MCF 10A (cell line): ENCODE results near the gene RGPD8. TPM values are rescaled to one million over a fixed set of nuclear protein-coding genes. Genes with fewer than 3 reads are reported as not detected.

ENCODE experiments used
- BruUV-seq: library from RNA; stranded (reverse); fragments of 400-500 nt; replicated peaks from 2 replicates; lab custom pipeline; 2021; lab: Mats Ljungman, UMichigan
- CTCF ChIA-PET: fragments of 300-600 bp; sonication (Branson Sonifier 250); formaldehyde crosslinking; extraction: SDS; loops from one replicate; lab custom pipeline; 2021; ENCODE audit warnings: antibody characterized with exemption, inconsistent platforms; lab: Yijun Ruan, JAX
- POLR2A ChIA-PET: fragments of 300-600, 350-650 bp; sonication (Branson Sonifier 250); formaldehyde crosslinking; extraction: SDS; loops from one replicate; lab custom pipeline; 2020; ENCODE audit warnings: antibody characterized with exemption, inconsistent platforms; lab: Yijun Ruan, JAX
- DNase-seq: peaks from one replicate; pipeline ENCODE4 v3.0.0-alpha.2; 2018; ENCODE audit not compliant: unreplicated experiment
- H3K27ac Mint-ChIP-seq: one replicate; pipeline ENCODE4 v1.8.0; 2022; ENCODE audit warnings: mild to moderate bottlenecking, low read depth, mixed read lengths; ENCODE audit not compliant: unreplicated experiment
- H3K27me3 Mint-ChIP-seq: one replicate; pipeline ENCODE4 v1.8.0; 2022; ENCODE audit warnings: mixed read lengths; ENCODE audit not compliant: insufficient read depth, unreplicated experiment
- H3K36me3 Mint-ChIP-seq: one replicate; pipeline ENCODE4 v1.8.0; 2022; ENCODE audit warnings: mild to moderate bottlenecking, moderate library complexity, mixed read lengths; ENCODE audit not compliant: insufficient read depth, unreplicated experiment
- H3K4me1 Mint-ChIP-seq: one replicate; pipeline ENCODE4 v1.8.0; 2022; ENCODE audit warnings: mixed read lengths; ENCODE audit not compliant: insufficient read depth, unreplicated experiment
- H3K4me3 Mint-ChIP-seq: one replicate; pipeline ENCODE4 v1.8.0; 2022; ENCODE audit warnings: mild to moderate bottlenecking, moderate library complexity, mixed read lengths; ENCODE audit not compliant: unreplicated experiment
- H3K9me3 Mint-ChIP-seq: one replicate; pipeline ENCODE4 v1.8.0; 2022; ENCODE audit warnings: mixed read lengths; ENCODE audit not compliant: unreplicated experiment
- intact Hi-C: fragments of 100-400 bp; cut with micrococcal nuclease; formaldehyde crosslinking; loops from 2 replicates; pipeline ENCODE4 v1.14.1; 2022
- total RNA-seq: library from RNA; stranded (reverse); gene quantifications from 2 replicates; pipeline ENCODE4 v1.2.3, GENCODE V29; 2022
- TF ChIP-seq, protein P1 (sequence below): fragments of 200-600 bp; IDR thresholded peaks from one replicate; pipeline ENCODE4 v1.8.0; 2022; ENCODE audit warnings: antibody characterized with exemption, mild to moderate bottlenecking; ENCODE audit not compliant: unreplicated experiment

Gene RGPD8
- total RNA-seq, 1 experiment from 2014 or later, result 13.9 TPM

- Mint-ChIP-seq H3K4me3 (no peak overlapping the region), H3K4me1 (no peaks in the 10 kb centered on the region), H3K9me3 (no peaks in the 10 kb centered on the region), H3K27me3 (no peaks in the 10 kb centered on the region), H3K27ac (no peak overlapping the region), H3K36me3 (no peaks in the 10 kb centered on the region)
- TF ChIP-seq, protein P1, sequence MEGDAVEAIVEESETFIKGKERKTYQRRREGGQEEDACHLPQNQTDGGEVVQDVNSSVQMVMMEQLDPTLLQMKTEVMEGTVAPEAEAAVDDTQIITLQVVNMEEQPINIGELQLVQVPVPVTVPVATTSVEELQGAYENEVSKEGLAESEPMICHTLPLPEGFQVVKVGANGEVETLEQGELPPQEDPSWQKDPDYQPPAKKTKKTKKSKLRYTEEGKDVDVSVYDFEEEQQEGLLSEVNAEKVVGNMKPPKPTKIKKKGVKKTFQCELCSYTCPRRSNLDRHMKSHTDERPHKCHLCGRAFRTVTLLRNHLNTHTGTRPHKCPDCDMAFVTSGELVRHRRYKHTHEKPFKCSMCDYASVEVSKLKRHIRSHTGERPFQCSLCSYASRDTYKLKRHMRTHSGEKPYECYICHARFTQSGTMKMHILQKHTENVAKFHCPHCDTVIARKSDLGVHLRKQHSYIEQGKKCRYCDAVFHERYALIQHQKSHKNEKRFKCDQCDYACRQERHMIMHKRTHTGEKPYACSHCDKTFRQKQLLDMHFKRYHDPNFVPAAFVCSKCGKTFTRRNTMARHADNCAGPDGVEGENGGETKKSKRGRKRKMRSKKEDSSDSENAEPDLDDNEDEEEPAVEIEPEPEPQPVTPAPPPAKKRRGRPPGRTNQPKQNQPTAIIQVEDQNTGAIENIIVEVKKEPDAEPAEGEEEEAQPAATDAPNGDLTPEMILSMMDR, result no peak
- DNase-seq, result no peak
- ChIA-PET POLR2A (no interaction called here), CTCF (interaction anchor here (0.6 to 1.6 kb wide), 2 partner anchors 8 to 15 kb away, joined by 3 to 4 read pairs; no protein-coding TSS in a partner anchor)
- intact Hi-C loops, result no loop called here
- no TSS peak for BruUV-seq
Observed at GRCh38 chr2:112343827-112344585, 89.4 kb downstream of the RGPD8 start.

DNA sequence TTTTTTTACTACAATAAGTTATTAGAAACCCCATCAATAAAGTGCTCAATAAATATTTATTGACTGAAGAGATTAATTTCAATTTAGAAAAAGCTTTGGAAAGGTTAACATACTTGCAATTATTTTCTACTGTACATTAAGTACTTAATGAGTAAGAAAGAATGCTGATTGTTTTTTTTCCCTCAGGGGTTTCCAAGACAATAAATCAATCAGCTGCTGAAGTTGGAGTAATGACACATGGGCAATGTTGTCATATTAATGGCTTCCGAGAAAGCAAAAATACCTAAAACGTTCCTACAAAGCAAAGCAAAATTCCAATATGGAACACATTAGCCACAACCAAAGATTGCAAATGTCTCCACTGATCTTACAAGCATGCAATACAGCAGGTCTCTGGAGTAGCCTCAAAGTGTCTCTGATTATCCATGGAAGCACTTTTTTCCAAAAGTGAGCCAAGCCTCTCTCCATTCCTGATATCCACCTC lies 91.3 kb downstream of the RGPD8 start:
- Mint-ChIP-seq H3K27me3 (no peaks in the 10 kb centered on the region), H3K9me3 (no peaks in the 10 kb centered on the region), H3K4me1 (no peaks in the 10 kb centered on the region), H3K27ac (no peak overlapping the region), H3K36me3 (no peaks in the 10 kb centered on the region), H3K4me3 (no peak overlapping the region)
- no TSS peak for BruUV-seq
- intact Hi-C loops, result no loop called here
- ChIA-PET POLR2A (interaction anchor here (0.7 kb wide), 1 partner anchor 67 kb away, joined by 3 read pairs; no protein-coding TSS in a partner anchor), CTCF (interaction anchor here (0.7 kb wide), 2 partner anchors 29 to 79 kb away, joined by 3 read pairs; no protein-coding TSS in a partner anchor)
- TF ChIP-seq, protein P1, result no peak
- DNase-seq, result no peak

GRCh38 chr2:112340475-112341267 lies 92.8 kb downstream of the RGPD8 start:
- POLR2A ChIA-PET, result no interaction called here
- Mint-ChIP-seq H3K27ac (no peak overlapping the region), H3K4me3 (no peak overlapping the region), H3K9me3 (no peaks in the 10 kb centered on the region), H3K4me1 (no peaks in the 10 kb centered on the region), H3K36me3 (no peaks in the 10 kb centered on the region), H3K27me3 (no peaks in the 10 kb centered on the region)
- TF ChIP-seq, protein P1, result no peak
- intact Hi-C loops, result no loop called here
- CTCF ChIA-PET, result no interaction called here
- BruUV-seq, result no TSS peak
- DNase-seq, result no peak

DNA sequence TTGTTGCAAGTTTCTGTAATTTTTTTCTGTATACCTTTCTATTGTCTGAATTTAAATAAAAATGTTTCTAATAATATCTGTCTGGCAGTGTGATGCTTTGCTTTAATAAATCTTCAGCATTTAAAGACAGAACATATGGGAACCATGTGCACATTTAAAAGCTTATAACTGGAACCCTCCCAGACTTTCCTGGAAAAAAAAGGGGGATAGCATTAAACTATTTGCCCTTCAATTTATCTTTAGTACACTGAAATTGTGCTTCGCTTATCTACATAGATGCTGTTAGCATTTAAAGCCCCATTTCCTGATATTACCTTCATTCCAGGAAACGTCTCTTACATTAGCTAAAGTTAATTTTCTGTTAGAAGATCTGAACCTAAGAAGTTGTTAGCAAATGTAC lies 93.5 kb downstream of the RGPD8 start:
- Mint-ChIP-seq H3K36me3 (no peaks in the 10 kb centered on the region), H3K27me3 (no peaks in the 10 kb centered on the region), H3K4me3 (no peak overlapping the region), H3K4me1 (no peaks in the 10 kb centered on the region), H3K27ac (no peak overlapping the region), H3K9me3 (no peaks in the 10 kb centered on the region)
- ChIA-PET POLR2A (no interaction called here), CTCF (no interaction called here)
- no TSS peak for BruUV-seq
- TF ChIP-seq, protein P1, result no peak
- intact Hi-C loops, result no loop called here
- DNase-seq, result no peak
